SW480 (cell line): ENCODE measurements around the gene CASP5.

Experiments used
- DNase-seq: peaks from one replicate; pipeline ENCODE4 v3.0.0-alpha.2; 2016; ENCODE audit warnings: low spot score

Gene CASP5

GRCh38 chr11:104967534-104968354, 55.2 kb downstream of the CASP5 start:
- peak; percentile 22 for DNase-seq

- DNase-seq: no peak
These were observed 57.2 kb downstream of the CASP5 start for GRCh38 chr11:104965735-104966134.

- no peak for DNase-seq
These were observed 58.7 kb downstream of the CASP5 start for GRCh38 chr11:104964247-104964646.

- DNase-seq: no peak
These were observed 60.1 kb downstream of the CASP5 start for GRCh38 chr11:104962852-104963251.

GRCh38 chr11:104957280-104957679, 65.7 kb downstream of the CASP5 start:
- no peak for DNase-seq

GRCh38 chr11:104956528-104956927, 66.4 kb downstream of the CASP5 start:
- no peak for DNase-seq

- DNase-seq: peak; percentile 36
These were observed 76.1 kb downstream of the CASP5 start for GRCh38 chr11:104946907-104947306.
